Stomach (tissue), 4 donors: Measurements from ENCODE around the gene ARL15.
"Not testable (repeated sequence)": the region's sequence is repeated elsewhere in the genome, so short reads cannot be mapped to it uniquely, and the experiment has no call there.

Source experiments
- CTCF ChIP-seq, 7 experiments: fragments of 450-650 bp in 4 of 7; fragments of 200-600 bp in 3 of 7; sonication (generic) in 3 of 7; IDR thresholded peaks; one replicate each; pipeline ENCODE4 v1.5.1; 2016 to 2019; ENCODE audit warnings: antibody characterized with exemption in 7 of 7, control low read depth in 2 of 7, mild to moderate bottlenecking in 1 of 7
- POLR2A ChIP-seq, 4 donors: fragments of 450-650 bp; IDR thresholded peaks; one replicate each; pipeline ENCODE4 v1.6.1; 2016; ENCODE audit warnings: antibody characterized with exemption in 4 of 4, control low read depth in 2 of 4, mild to moderate bottlenecking in 1 of 4, moderate library complexity in 1 of 4
- POLR2AphosphoS5 ChIP-seq, 3 donors: sonication (generic); formaldehyde crosslinking; IDR thresholded peaks; one replicate each; pipeline ENCODE4 v1.6.1; 2016; ENCODE audit warnings: antibody characterized with exemption in 3 of 3

GRCh38 chr5:53982319-53982718 is 328.1 kb downstream of the ARL15 start:
- TF ChIP-seq CTCF, POLR2AphosphoS5, POLR2A (IDR thresholded peaks at IDR 0.05): not testable (repeated sequence)
